GM21360 (cell line): ENCODE results near the gene IL1F10.

Source experiments
- ATAC-seq: cut with Tn5 transposase; IDR thresholded peaks from one replicate; pipeline ENCODE4 v1.9.1; 2021; ENCODE audit warnings: mild to moderate bottlenecking, moderate library complexity; ENCODE audit not compliant: unreplicated experiment

IL1F10 gene

GRCh38 chr2:113111823-113112287, 44.1 kb downstream of the IL1F10 start:
- no peak for ATAC-seq

- no peak for ATAC-seq
Measured at GRCh38 chr2:113112441-113112840, 44.7 kb downstream of the IL1F10 start.

DNA sequence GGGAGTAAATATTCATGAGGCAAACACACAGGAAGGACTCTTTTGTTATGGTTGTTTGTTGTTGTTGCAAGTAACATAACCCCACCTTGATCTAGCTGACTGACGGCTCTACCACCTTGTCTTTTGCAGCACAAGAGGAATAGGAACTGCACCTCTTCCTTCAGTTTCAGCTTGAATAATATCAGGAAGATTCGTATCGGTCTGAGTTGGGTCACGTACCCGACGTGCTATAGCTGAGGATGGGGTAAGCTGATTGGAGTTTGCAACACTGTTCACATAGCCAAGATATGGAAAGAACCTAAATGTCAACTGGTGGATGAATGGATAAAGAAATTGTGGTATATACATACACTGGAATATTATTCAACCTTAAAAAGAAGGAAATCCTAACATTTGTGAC, 45.1 kb downstream of the IL1F10 start:
- no peak for ATAC-seq

- no peak for ATAC-seq
Measured at GRCh38 chr2:113113807-113114206, 46.0 kb downstream of the IL1F10 start.

DNA sequence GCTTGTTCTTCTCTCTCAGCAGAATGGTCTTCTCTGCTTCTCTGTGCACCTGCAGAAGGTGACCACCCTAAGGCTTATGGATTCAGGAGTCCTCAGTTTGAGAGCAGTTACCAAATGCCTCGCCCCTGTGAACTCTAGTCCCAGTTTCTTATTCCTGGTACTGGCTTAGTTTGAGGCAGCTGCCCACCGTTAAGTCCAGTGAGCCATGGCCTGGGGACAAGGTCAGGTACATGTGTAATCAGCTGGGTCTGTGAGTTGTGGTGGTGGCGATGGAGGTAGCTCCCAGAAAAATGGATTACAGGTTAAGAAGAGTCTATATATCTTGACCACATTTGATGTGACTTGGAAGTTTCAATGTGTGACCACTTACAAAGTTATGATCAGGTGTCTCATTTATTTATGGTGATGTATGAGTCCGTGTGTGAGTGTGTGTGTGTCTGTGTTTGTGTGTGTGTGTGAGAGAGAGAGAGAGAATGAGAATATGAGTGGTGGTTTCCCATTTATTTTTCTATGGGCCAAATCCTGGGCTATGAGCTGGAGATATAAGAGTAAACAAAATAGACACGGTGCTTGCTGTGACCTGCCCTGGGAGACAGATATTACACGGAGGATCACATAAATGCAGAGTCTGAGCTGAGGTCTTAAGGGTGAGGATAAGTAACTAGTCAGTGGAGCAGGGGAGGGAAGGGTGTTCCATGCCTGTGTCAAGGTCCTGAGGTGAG, 46.6 kb downstream of the IL1F10 start:
- no peak for ATAC-seq

DNA sequence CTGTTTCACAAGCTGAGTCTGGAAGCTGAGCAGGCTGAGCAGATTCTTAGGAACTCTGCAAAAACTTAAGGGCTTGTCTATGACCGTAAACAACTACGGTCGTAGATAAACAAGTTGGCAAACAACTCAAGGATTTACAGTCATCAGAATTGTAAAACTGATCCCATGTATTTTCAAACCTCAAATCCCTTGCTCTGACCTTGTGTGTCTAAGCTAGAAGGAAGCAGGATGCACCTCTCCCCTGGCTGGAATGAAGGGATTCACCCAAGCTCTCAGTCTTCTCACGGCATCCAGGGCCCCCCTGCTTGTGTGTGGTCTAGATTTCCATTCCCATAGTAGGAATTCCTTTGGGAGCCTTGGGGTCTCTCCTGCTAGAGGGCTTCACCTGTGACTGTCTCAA, 47.2 kb downstream of the IL1F10 start:
- no peak for ATAC-seq

GRCh38 chr2:113116100-113116958, 48.6 kb downstream of the IL1F10 start:
- no peak for ATAC-seq

GRCh38 chr2:113117541-113118262, 49.9 kb downstream of the IL1F10 start:
- ATAC-seq = no peak

GRCh38 chr2:113118263-113118657, 50.5 kb downstream of the IL1F10 start:
- no peak for ATAC-seq

GRCh38 chr2:113119111-113119510, 51.3 kb downstream of the IL1F10 start:
- ATAC-seq = no peak

GRCh38 chr2:113120861-113121260, 53.1 kb downstream of the IL1F10 start:
- ATAC-seq = no peak

DNA sequence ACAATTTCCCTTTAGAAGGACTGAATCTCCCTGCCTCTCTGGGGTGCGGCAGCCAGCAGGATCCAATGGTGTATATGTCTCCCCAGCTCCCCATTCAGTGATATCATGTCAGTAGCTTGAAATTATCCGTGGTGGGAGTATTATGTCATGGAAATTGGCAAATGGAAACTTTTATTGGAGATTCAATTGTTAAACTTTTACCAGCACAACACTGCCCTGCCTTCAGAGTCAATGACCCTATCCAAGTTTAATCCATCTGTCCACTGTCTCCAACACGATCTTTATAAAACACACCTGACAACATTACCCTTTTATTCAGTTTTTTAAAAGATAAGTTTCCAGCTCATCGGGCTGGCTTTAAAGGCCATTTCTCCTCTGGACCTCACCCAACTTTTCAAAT, 54.6 kb downstream of the IL1F10 start:
- no peak for ATAC-seq

DNA sequence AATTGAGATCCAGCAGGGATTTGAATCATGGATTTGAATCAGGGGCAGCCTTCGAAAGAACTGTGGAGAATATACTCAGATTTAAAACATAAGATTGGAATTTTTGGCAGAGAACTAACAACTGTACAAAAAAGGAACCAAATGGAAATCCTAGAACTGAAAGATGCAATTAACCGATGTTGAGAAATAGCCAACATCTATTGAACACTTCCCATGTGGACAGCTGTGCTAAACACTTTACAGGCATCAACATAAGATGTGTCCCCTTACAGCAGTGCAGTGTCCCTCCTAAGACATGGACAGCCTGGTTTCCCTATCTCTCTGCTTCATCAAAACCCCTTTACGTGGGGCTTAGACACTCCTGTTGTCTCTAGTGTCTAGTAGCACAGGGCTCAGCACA, 56.0 kb downstream of the IL1F10 start:
- no peak for ATAC-seq

- ATAC-seq = no peak
Measured at GRCh38 chr2:113124181-113124961, 56.6 kb downstream of the IL1F10 start.
